Activated T-cell treated with anti-CD3 and anti-CD28 coated beads, Interleukin-2, amount 50 U/mL, for 24 hours (primary cell): ENCODE measurements around the gene SMC5.

Source experiments
- DNase-seq: peaks from one replicate; pipeline ENCODE4 v3.0.0-alpha.2; 2020
- H3K27ac Mint-ChIP-seq: 2 replicates; pipeline ENCODE4 v1.8.0; 2020; ENCODE audit warnings: mild to moderate bottlenecking, mixed read lengths
- H3K27me3 Mint-ChIP-seq: 2 replicates; pipeline ENCODE4 v1.8.0; 2020; ENCODE audit warnings: mixed read lengths
- H3K36me3 Mint-ChIP-seq: 2 replicates; pipeline ENCODE4 v1.8.0; 2020; ENCODE audit warnings: low read depth, mixed read lengths
- H3K4me1 Mint-ChIP-seq: 2 replicates; pipeline ENCODE4 v1.8.0; 2020; ENCODE audit warnings: low read depth, mixed read lengths
- H3K4me3 Mint-ChIP-seq: 2 replicates; pipeline ENCODE4 v1.8.0; 2020; ENCODE audit warnings: mild to moderate bottlenecking, moderate library complexity, mixed read lengths
- H3K9me3 Mint-ChIP-seq: 2 replicates; pipeline ENCODE4 v1.8.0; 2020; ENCODE audit warnings: mixed read lengths

The SMC5 gene

GRCh38 chr9:70257502-70257901 is 1.3 kb upstream of the SMC5 start:
- peak overlapping the region; percentile 98 for H3K27ac Mint-ChIP-seq
- no peaks in the 10 kb centered on the region for H3K27me3 Mint-ChIP-seq
- H3K4me1 Mint-ChIP-seq, result peaks cover 50% of the 10 kb centered on the region
- DNase-seq, result no peak
- H3K9me3 Mint-ChIP-seq, result no peaks in the 10 kb centered on the region
- H3K4me3 Mint-ChIP-seq, result peak overlapping the region; percentile 87
- H3K36me3 Mint-ChIP-seq, result peaks cover 36% of the 10 kb centered on the region

- Mint-ChIP-seq H3K27ac (peak overlapping the region; percentile 98), H3K4me3 (peak overlapping the region; percentile 87), H3K36me3 (peaks cover 43% of the 10 kb centered on the region), H3K9me3 (no peaks in the 10 kb centered on the region), H3K4me1 (peaks cover 56% of the 10 kb centered on the region), H3K27me3 (no peaks in the 10 kb centered on the region)
- peak; percentile 77 for DNase-seq
Observed at GRCh38 chr9:70257991-70258691, 637 bp upstream of the SMC5 start.

- Mint-ChIP-seq H3K36me3 (peaks cover 54% of the 10 kb centered on the region), H3K27me3 (no peaks in the 10 kb centered on the region), H3K27ac (peak overlapping the region; percentile 98), H3K9me3 (no peaks in the 10 kb centered on the region), H3K4me3 (peak overlapping the region; percentile 87), H3K4me1 (peaks cover 61% of the 10 kb centered on the region)
- no peak for DNase-seq
Observed at GRCh38 chr9:70259512-70259802, 679 bp downstream of the SMC5 start.

- no peaks in the 10 kb centered on the region for H3K27me3 Mint-ChIP-seq
- no peaks in the 10 kb centered on the region for H3K9me3 Mint-ChIP-seq
- H3K4me3 Mint-ChIP-seq, result peak overlapping the region; percentile 87
- no peak for DNase-seq
- peaks cover 67% of the 10 kb centered on the region for H3K4me1 Mint-ChIP-seq
- peak overlapping the region; percentile 98 for H3K27ac Mint-ChIP-seq
- peaks cover 60% of the 10 kb centered on the region for H3K36me3 Mint-ChIP-seq
Observed at GRCh38 chr9:70260007-70260443, 1.2 kb downstream of the SMC5 start.

GRCh38 chr9:70260606-70261005 is 1.8 kb downstream of the SMC5 start:
- H3K27me3 Mint-ChIP-seq, result no peaks in the 10 kb centered on the region
- no peaks in the 10 kb centered on the region for H3K9me3 Mint-ChIP-seq
- DNase-seq, result no peak
- H3K27ac Mint-ChIP-seq, result peak overlapping the region; percentile 98
- H3K4me1 Mint-ChIP-seq, result peaks cover 67% of the 10 kb centered on the region
- H3K4me3 Mint-ChIP-seq, result peak overlapping the region; percentile 87
- H3K36me3 Mint-ChIP-seq, result peaks cover 65% of the 10 kb centered on the region

DNA sequence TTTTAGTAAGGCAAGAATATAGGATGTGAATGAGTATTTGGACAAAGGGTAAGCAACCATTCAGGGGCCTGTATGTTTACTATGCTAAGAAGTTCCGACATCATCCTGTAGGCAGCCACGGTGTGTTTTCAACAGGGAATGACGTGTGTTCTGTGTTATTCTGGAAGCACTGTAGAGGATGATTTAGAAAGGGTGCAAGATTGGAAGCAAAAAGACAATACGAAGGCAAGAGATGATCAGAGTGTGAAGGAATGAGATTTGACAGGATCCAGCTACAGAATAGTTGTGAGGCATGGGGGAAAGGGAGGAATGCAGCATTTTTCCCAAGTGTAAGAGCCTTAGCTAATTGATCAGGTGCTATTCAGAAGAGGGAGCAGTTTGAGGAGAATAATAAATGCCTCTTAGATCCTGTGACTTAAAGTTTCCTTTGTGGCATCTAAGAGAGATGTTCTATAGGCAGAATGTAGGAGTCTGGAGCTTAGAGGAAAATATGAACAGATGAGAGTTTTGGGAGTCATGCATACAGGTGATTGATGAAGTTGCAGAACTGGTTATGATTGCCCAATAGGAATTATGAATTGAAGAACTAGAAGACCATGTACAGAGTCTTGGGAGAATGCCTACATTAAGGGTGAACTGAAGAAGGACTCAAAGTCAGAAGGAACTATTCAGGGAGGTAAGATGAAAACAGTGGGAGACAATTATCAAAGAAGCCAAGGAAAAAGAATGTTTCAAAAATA is 2.5 kb downstream of the SMC5 start:
- Mint-ChIP-seq H3K36me3 (peaks cover 72% of the 10 kb centered on the region), H3K9me3 (no peaks in the 10 kb centered on the region), H3K27ac (peak overlapping the region; percentile 98), H3K4me1 (peaks cover 71% of the 10 kb centered on the region), H3K4me3 (peak overlapping the region; percentile 87), H3K27me3 (no peaks in the 10 kb centered on the region)
- DNase-seq, result no peak

- peak overlapping the region; percentile 84 for H3K27ac Mint-ChIP-seq
- H3K4me3 Mint-ChIP-seq, result peak overlapping the region; percentile 87
- DNase-seq, result no peak
- H3K4me1 Mint-ChIP-seq, result peaks cover 69% of the 10 kb centered on the region
- peaks cover 82% of the 10 kb centered on the region for H3K36me3 Mint-ChIP-seq
- H3K27me3 Mint-ChIP-seq, result no peaks in the 10 kb centered on the region
- no peaks in the 10 kb centered on the region for H3K9me3 Mint-ChIP-seq
Observed at GRCh38 chr9:70262366-70262765, 3.6 kb downstream of the SMC5 start.

DNA sequence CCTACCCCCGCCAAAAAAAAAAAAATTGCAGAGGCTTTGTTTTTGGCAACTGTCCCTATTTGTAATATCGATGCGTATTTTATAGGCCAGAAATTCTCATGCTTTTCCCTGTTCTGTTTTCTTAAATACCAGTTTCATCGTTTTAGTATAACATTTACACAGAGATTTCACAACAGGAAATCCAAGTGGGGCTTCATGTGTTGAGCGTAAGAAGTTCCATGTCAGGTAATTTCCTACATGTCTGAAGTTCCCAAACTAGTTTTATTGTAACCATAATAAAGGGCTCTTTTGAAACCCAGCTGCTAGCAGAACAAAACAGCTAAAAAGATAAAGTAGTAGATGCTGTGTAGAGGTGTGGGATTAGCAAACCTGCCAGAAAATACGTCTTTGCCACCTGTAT is 4.2 kb downstream of the SMC5 start:
- Mint-ChIP-seq H3K9me3 (no peaks in the 10 kb centered on the region), H3K27me3 (no peaks in the 10 kb centered on the region), H3K36me3 (peaks cover 86% of the 10 kb centered on the region), H3K4me3 (peak overlapping the region; percentile 87), H3K27ac (peak overlapping the region; percentile 84), H3K4me1 (peaks cover 67% of the 10 kb centered on the region)
- DNase-seq, result no peak

DNA sequence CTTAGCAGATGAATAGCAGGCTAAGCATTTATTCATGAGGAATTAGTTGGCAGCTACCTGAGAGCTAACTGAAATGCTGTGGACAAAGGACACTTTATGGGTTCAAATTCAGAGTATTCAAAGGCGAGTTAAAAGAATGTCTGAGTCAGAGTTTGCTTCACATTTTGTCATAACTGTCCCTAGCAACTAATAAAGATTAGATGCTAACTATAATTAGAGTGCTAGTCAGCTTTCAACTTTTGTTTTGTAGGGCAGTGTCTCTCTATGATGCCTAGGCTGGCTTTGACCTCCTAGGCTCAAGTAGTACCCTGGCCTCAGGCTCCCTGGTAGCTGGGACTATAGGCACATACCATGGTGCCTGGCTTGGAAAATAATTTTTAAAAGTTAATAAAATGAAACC is 4.6 kb downstream of the SMC5 start:
- Mint-ChIP-seq H3K36me3 (peaks cover 91% of the 10 kb centered on the region), H3K27ac (peak overlapping the region; percentile 84), H3K4me1 (peaks cover 62% of the 10 kb centered on the region)

GRCh38 chr9:70278305-70278704 is 19.5 kb downstream of the SMC5 start:
- Mint-ChIP-seq H3K27ac (no peak overlapping the region), H3K27me3 (no peaks in the 10 kb centered on the region), H3K9me3 (no peaks in the 10 kb centered on the region), H3K4me1 (peaks cover 26% of the 10 kb centered on the region), H3K36me3 (peaks cover 77% of the 10 kb centered on the region), H3K4me3 (no peak overlapping the region)
- no peak for DNase-seq

More for the DNA sequence above, 4.6 kb downstream of the SMC5 start:
- Mint-ChIP-seq H3K9me3 (no peaks in the 10 kb centered on the region), H3K4me3 (peak overlapping the region; percentile 87), H3K27me3 (no peaks in the 10 kb centered on the region)
- no peak for DNase-seq

DNA sequence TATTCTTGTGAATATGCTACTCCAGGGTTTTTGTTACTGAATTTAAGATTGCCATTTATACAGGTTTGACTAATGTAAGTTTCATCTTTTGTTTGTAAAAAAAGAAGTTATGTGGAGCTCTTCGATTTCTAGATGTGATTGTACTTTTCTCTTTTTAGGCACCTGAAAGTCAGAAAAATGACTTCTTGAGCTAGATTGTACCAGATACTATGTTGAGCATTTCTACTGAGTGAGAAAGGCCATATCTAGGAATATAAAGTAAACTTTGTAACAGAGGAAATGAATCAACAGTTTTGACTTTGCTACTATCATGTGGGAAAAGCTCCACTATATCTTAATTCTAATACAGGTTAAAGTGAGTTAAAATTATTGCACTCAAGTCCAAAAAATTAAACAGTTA is 25.1 kb downstream of the SMC5 start:
- H3K4me1 Mint-ChIP-seq, result peaks cover 18% of the 10 kb centered on the region
- H3K36me3 Mint-ChIP-seq, result peaks cover 91% of the 10 kb centered on the region
- no peak overlapping the region for H3K4me3 Mint-ChIP-seq
- H3K27ac Mint-ChIP-seq, result peak overlapping the region; percentile 70
- no peaks in the 10 kb centered on the region for H3K9me3 Mint-ChIP-seq
- H3K27me3 Mint-ChIP-seq, result no peaks in the 10 kb centered on the region
- no peak for DNase-seq

DNA sequence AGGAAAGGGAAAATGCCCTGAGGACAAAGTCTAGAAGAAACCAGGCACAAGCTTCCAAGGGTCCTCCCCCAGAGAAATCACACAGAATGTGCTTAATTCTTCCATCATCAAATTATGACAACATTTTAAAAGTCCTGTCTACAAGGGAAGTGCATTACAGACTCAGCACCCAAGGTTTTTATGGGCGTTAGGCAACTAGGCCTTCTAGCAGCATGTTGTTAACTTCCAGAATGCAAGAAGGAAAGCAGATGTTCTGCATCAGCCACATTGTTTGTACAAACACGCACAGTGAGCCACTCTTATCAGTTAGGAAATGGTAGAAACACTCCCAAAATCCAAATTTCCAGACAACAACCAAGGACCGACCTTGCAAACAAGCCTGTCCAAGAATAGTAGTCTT is 26.5 kb downstream of the SMC5 start:
- DNase-seq, result no peak
- peaks cover 95% of the 10 kb centered on the region for H3K36me3 Mint-ChIP-seq

GRCh38 chr9:70285981-70286598 is 27.3 kb downstream of the SMC5 start:
- Mint-ChIP-seq H3K4me1 (peaks cover 20% of the 10 kb centered on the region), H3K36me3 (peaks cover 95% of the 10 kb centered on the region), H3K27me3 (no peaks in the 10 kb centered on the region), H3K4me3 (no peak overlapping the region), H3K9me3 (peaks cover 5% of the 10 kb centered on the region), H3K27ac (no peak overlapping the region)
- DNase-seq, result no peak

More for the DNA sequence above, 26.5 kb downstream of the SMC5 start:
- H3K9me3 Mint-ChIP-seq, result no peaks in the 10 kb centered on the region
- no peak overlapping the region for H3K27ac Mint-ChIP-seq
- no peaks in the 10 kb centered on the region for H3K27me3 Mint-ChIP-seq
- no peak overlapping the region for H3K4me3 Mint-ChIP-seq
- peaks cover 18% of the 10 kb centered on the region for H3K4me1 Mint-ChIP-seq

DNA sequence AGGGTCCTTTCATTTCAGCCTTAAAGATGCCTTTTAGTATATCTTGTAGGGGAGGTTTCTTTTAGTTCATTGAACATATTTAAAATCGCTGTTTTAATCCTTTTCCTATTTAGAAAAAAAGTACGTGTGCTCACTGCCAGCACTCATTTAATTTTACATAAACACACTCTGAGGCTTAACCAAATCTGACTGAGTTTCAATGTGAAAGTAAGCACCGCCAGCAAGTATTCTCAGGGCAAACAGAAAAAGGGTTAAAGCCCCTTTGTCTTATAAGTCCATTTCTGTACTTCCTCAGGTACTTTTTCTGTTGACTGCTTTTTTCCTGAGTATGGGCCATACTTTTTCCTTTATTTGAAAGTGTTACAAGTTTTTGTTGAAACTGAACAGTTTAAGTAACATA is 31.8 kb downstream of the SMC5 start:
- Mint-ChIP-seq H3K4me3 (no peak overlapping the region), H3K27me3 (no peaks in the 10 kb centered on the region), H3K36me3 (peaks cover 92% of the 10 kb centered on the region), H3K9me3 (peaks cover 6% of the 10 kb centered on the region), H3K4me1 (peaks cover 20% of the 10 kb centered on the region), H3K27ac (no peak overlapping the region)
- no peak for DNase-seq

DNA sequence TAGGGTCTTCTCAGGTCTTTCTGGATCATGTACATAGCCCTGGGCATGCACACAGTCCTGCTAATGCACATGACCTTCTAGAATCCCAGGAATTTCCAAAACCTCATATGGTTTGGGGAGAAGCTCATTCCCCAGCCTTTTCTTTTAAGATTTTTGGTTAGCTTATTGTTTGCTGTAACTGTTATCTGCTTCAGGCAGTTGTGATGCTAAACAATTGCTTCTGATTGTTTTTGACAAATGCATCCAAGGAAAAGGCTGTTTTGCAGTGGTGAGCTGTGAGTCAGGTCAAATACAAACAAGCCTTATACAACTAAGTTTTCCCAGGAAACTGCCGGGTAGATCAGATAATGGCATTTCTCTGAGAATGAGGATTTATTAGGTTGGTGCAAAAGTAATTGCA is 32.7 kb downstream of the SMC5 start:
- no peaks in the 10 kb centered on the region for H3K27me3 Mint-ChIP-seq
- no peak overlapping the region for H3K4me3 Mint-ChIP-seq
- H3K27ac Mint-ChIP-seq, result no peak overlapping the region
- H3K9me3 Mint-ChIP-seq, result peaks cover 6% of the 10 kb centered on the region
- DNase-seq, result no peak
- H3K36me3 Mint-ChIP-seq, result peaks cover 89% of the 10 kb centered on the region
- H3K4me1 Mint-ChIP-seq, result peaks cover 20% of the 10 kb centered on the region
